Measurements from ENCODE around the gene ASCL5. TPM values are rescaled to one million over a fixed set of nuclear protein-coding genes. Genes with fewer than 3 reads are reported as not detected.

ASCL5 gene
- total and polyA plus RNA-seq, 10 of the 15 experiments (the other 5 are each of a cell fraction or from before 2014, with no cell fraction given) = 0.04 TPM; not detected in 9

GRCh38 chr1:201093962-201094361, 33.0 kb downstream of the ASCL5 start:
- 20% methylated on average over 7 of the region's 7 CpGs for WGBS (ENCODE audit: insufficient coverage, insufficient replicate concordance, low lambda C conversion rate, missing lambda C conversion rate)
- Histone ChIP-seq H3K9me3 (replicated peaks; ENCODE audit: control insufficient read depth, insufficient read depth, low read length) (no peaks in the 10 kb centered on the region), H3K36me3 (ENCODE audit: control insufficient read depth in 2 of 2, insufficient read depth in 2 of 2, low read length in 1 of 2) (no peaks in the 10 kb centered on the region), H3K27me3 (replicated peaks in 1 of 2; ENCODE audit: control insufficient read depth in 2 of 2, insufficient read depth in 2 of 2, low read length in 1 of 2) (peaks cover 2% of the 10 kb centered on the region in 2 experiments; a peak in 3 of 4 replicates), H2AFZ (ENCODE audit: control insufficient read depth, low read depth, low read length) (no peak overlapping the region), H3K4me2 (ENCODE audit: control insufficient read depth, insufficient read depth) (no peak overlapping the region), H3K4me3 (no peak overlapping the region), H3K4me1 (ENCODE audit: control insufficient read depth, insufficient read depth, low read length) (no peaks in the 10 kb centered on the region; the same call in 1 of the 2 replicates), H4K20me1 (ENCODE audit: control insufficient read depth, insufficient read depth) (no peaks in the 10 kb centered on the region), H3K27ac (ENCODE audit: control insufficient read depth, insufficient read depth) (no peak overlapping the region), H3K79me2 (ENCODE audit: control insufficient read depth, insufficient read depth, low read length) (no peaks in the 10 kb centered on the region), H3K9ac (ENCODE audit: control insufficient read depth, insufficient read depth, low read length) (no peak overlapping the region)
- intact Hi-C loops (cut with micrococcal nuclease; ENCODE audit: unreplicated experiment) = no loop called here
- CTCF ChIA-PET = no interaction called here
- RAD21 ChIA-PET (ENCODE audit: unreplicated experiment) = no interaction called here
- in situ Hi-C loops (cut with MboI) = no loop called here
- SMC1A ChIA-PET (ENCODE audit: uncharacterized antibody, unreplicated experiment) = no interaction called here
- no peak for TF ChIP-seq CHD2 (IDR thresholded peaks at IDR 0.05; ENCODE audit: borderline replicate concordance, low read depth, low read length)
- ATAC-seq (no peak), FAIRE-seq (no peak), DNase-seq (ENCODE audit: low read depth, low spot score) (no peak)
- BruUV-seq (replicated peaks) = no TSS peak
- POLR2A ChIA-PET = no interaction called here

GRCh38 chr1:201093561-201093960, 33.4 kb downstream of the ASCL5 start:
- FAIRE-seq (no peak), DNase-seq (ENCODE audit: low read depth, low spot score) (no peak), ATAC-seq (no peak)
- Histone ChIP-seq H3K4me2 (ENCODE audit: control insufficient read depth, insufficient read depth) (no peak overlapping the region), H3K79me2 (ENCODE audit: control insufficient read depth, insufficient read depth, low read length) (no peaks in the 10 kb centered on the region), H3K9me3 (replicated peaks; ENCODE audit: control insufficient read depth, insufficient read depth, low read length) (no peaks in the 10 kb centered on the region), H3K4me1 (ENCODE audit: control insufficient read depth, insufficient read depth, low read length) (no peaks in the 10 kb centered on the region; the same call in 1 of the 2 replicates), H3K27me3 (replicated peaks in 1 of 2; ENCODE audit: control insufficient read depth in 2 of 2, insufficient read depth in 2 of 2, low read length in 1 of 2) (peaks cover 2% of the 10 kb centered on the region in 2 experiments; a peak in 3 of 4 replicates), H3K9ac (ENCODE audit: control insufficient read depth, insufficient read depth, low read length) (no peak overlapping the region), H3K4me3 (no peak overlapping the region), H3K27ac (ENCODE audit: control insufficient read depth, insufficient read depth) (no peak overlapping the region), H3K36me3 (ENCODE audit: control insufficient read depth in 2 of 2, insufficient read depth in 2 of 2, low read length in 1 of 2) (no peaks in the 10 kb centered on the region), H2AFZ (ENCODE audit: control insufficient read depth, low read depth, low read length) (no peak overlapping the region), H4K20me1 (ENCODE audit: control insufficient read depth, insufficient read depth) (no peaks in the 10 kb centered on the region)
- intact Hi-C loops (cut with micrococcal nuclease; ENCODE audit: unreplicated experiment) = no loop called here
- WGBS (ENCODE audit: insufficient coverage, insufficient replicate concordance, low lambda C conversion rate, missing lambda C conversion rate) = 40% methylated on average over 7 of the region's 7 CpGs
- in situ Hi-C loops (cut with MboI) = no loop called here
- ChIA-PET SMC1A (ENCODE audit: uncharacterized antibody, unreplicated experiment) (no interaction called here), CTCF (no interaction called here), POLR2A (no interaction called here), RAD21 (ENCODE audit: unreplicated experiment) (no interaction called here)
- BruUV-seq (replicated peaks) = no TSS peak
- TF ChIP-seq STAT3 (IDR thresholded peaks at IDR 0.05; ENCODE audit: low read depth, low read length) (no peak), ZNF24 (IDR thresholded peaks at IDR 0.05) (no peak), TCF7 (IDR thresholded peaks at IDR 0.05; ENCODE audit: borderline replicate concordance) (no peak), POU2F2 (IDR thresholded peaks at IDR 0.05; ENCODE audit: borderline replicate concordance, low read depth, low read length) (no peak), ZNF217 (IDR thresholded peaks at IDR 0.05) (no peak), ZZZ3 (IDR thresholded peaks at IDR 0.05; ENCODE audit: control insufficient read depth, insufficient read length, low read depth) (no peak), E2F4 (IDR thresholded peaks at IDR 0.05; ENCODE audit: low read depth, low read length) (no peak), CBX3 (IDR thresholded peaks at IDR 0.05; ENCODE audit: borderline replicate concordance, low read depth) (no peak), ZBED1 (IDR thresholded peaks at IDR 0.05; ENCODE audit: borderline replicate concordance) (no peak), YY1 (IDR thresholded peaks at IDR 0.05; ENCODE audit: low read depth, low read length) (no peak), E2F8 (IDR thresholded peaks at IDR 0.05; ENCODE audit: low read depth, partially characterized antibody) (no peak), IRF4 (IDR thresholded peaks at IDR 0.05; ENCODE audit: low read depth, low read length) (no peak), SPI1 (IDR thresholded peaks at IDR 0.05; ENCODE audit: borderline replicate concordance, insufficient read depth, low read depth, low read length) (no peak), ELK1 (IDR thresholded peaks at IDR 0.05; ENCODE audit: low read depth, low read length) (no peak)
